Liver (tissue), 3 donors: ENCODE data around the gene TENT4B.

Experiments
- ATF3 ChIP-seq: IDR thresholded peaks from 2 replicates; pipeline ENCODE4 v1.6.1; 2016; ENCODE audit warnings: antibody characterized with exemption
- CTCF ChIP-seq: fragments of 150-350 bp; IDR thresholded peaks from 2 replicates; pipeline ENCODE4 v1.5.1; 2017; ENCODE audit warnings: improper control_type of control experiment, low read depth, low read length; ENCODE audit not compliant: missing input control
- EGR1 ChIP-seq, 2 donors: IDR thresholded peaks; 2 replicates each; pipeline ENCODE4 v1.6.1; 2016 to 2018; ENCODE audit warnings: antibody characterized with exemption in 2 of 2, low read depth in 2 of 2
- JUND ChIP-seq, 2 donors: IDR thresholded peaks; 2 replicates each; pipeline ENCODE4 v1.6.1; 2016; ENCODE audit warnings: antibody characterized with exemption in 2 of 2
- MAX ChIP-seq: IDR thresholded peaks from 2 replicates; pipeline ENCODE4 v1.6.1; 2016; ENCODE audit warnings: antibody characterized with exemption
- YY1 ChIP-seq: IDR thresholded peaks from 2 replicates; pipeline ENCODE4 v1.6.1; 2016; ENCODE audit warnings: antibody characterized with exemption, mild to moderate bottlenecking
- ZBTB33 ChIP-seq: IDR thresholded peaks from 2 replicates; pipeline ENCODE4 v1.6.1; 2016; ENCODE audit warnings: antibody characterized with exemption
- donor health status: healthy.
- donor health status: healthy.

- TF ChIP-seq EGR1 (IDR thresholded peaks at IDR 0.05; ENCODE audit: low read depth in 2 of 2) (no peak), CTCF (no peak), ATF3 (no peak), MAX (no peak), JUND (IDR thresholded peaks at IDR 0.05) (no peak), ZBTB33 (no peak), YY1 (no peak)
These were observed 40.5 kb downstream of the TENT4B start for GRCh38 chr16:50193594-50193993.
